HG02571 (cell line): Measurements from ENCODE around the gene AJAP1.

ENCODE experiments used
- ATAC-seq: cut with Tn5 transposase; IDR thresholded peaks from one replicate; pipeline ENCODE4 v1.9.1; 2021; ENCODE audit warnings: mild to moderate bottlenecking, moderate library complexity; ENCODE audit not compliant: unreplicated experiment

AJAP1 gene

GRCh38 chr1:4678066-4678717 is 23.8 kb downstream of the AJAP1 start:
- ATAC-seq, result no peak

DNA sequence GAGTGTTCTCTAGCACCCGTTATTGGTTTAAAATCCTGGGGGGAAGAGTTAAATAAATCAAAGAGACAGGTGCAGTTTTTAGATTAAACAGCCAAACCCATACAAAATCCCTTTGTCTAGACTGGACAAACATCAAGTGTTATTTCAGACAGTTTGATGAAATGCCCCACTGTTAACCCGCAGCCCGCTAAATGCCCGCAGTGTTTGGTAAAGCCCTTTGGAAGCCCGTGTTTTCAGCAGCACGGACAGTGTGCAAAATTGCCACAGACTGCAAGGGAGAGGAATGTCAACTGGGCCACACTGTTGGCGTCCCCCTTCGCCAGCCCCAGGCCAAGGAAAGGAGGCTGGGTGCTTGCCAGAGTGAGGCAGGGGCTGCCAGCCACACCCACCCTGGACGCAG is 26.6 kb downstream of the AJAP1 start:
- no peak for ATAC-seq

GRCh38 chr1:4682607-4683220 is 28.3 kb downstream of the AJAP1 start:
- ATAC-seq, result no peak

GRCh38 chr1:4684136-4684535 is 29.7 kb downstream of the AJAP1 start:
- no peak for ATAC-seq

DNA sequence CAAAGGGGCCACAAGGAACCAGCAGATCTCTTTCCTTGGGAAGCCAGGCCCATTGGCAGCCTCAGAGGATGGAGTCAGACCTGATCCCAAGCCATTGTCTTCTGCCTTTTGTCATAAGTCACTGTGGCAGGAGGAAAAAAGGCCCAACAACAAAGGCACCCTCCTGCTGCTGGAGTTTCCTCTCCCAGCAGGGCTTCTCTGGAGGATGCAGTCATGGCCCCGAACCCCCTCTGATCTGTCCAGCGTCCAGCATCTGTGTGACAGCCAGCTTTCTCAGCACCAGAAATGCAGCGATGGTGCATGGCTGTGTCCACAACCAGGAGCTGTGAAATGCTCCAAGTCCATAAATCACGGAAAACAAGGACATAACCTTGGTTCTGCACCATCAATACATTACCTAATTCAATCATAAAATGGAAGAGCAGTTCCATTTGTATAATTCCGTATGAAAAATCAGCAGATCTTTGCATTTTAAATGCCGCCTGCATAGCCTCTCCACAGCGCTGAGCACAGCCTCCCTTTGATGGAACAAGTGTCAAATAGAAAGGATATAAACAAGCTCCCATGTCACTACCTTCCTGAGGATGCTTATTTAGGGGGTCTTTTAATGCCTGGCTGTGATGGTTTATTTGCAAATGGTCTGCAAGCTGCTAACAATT is 30.6 kb downstream of the AJAP1 start:
- ATAC-seq, result no peak

- no peak for ATAC-seq
These were observed 31.1 kb downstream of the AJAP1 start for GRCh38 chr1:4685523-4685865.

GRCh38 chr1:4687943-4688342 is 33.5 kb downstream of the AJAP1 start:
- ATAC-seq, result no peak

- no peak for ATAC-seq
These were observed 35.0 kb downstream of the AJAP1 start for GRCh38 chr1:4689271-4689935.

- no peak for ATAC-seq
These were observed 35.7 kb downstream of the AJAP1 start for GRCh38 chr1:4689941-4690635.

- no peak for ATAC-seq
These were observed 36.7 kb downstream of the AJAP1 start for GRCh38 chr1:4690951-4691675.

- no peak for ATAC-seq
These were observed 37.5 kb downstream of the AJAP1 start for GRCh38 chr1:4691766-4692405.

GRCh38 chr1:4692437-4692836 is 38.0 kb downstream of the AJAP1 start:
- no peak for ATAC-seq

DNA sequence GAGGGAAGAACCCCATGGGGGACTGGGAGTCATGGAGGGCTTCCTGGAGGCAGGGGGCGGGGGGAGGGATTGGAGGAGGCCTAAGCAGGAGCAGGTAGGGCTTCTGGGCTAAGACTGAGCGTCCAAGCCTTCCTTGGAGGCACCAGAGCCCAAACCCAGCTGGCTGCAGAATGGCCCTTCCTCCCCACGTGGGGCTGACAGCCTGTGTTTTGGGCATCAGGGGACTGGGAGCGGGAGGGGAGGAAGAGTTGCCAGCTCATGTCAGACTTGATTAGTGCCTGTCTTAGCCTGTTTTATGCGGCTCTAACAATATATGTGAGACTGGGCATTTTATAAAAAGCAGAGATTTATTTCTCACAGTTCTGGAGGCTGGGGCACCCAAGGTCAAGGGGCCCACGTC is 38.9 kb downstream of the AJAP1 start:
- no peak for ATAC-seq

DNA sequence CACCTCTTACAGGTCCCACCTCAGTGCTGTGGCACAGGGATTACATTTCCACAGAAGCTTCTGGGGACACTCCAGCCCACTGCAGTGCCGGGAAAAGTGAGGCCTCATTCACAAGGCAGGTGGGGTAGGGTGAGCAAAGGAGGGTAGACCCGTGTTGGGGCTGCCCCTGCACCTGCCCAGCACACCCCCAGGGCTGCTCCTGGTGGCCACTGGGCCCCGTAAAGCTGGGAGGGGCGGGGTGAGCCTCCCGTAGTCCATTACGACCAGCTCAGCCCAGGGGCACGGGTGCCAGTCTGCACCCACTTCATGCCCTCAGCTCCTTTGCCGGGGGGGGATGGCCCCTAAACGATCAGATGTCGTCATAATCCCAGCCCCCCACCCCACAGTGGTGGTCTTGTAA is 39.5 kb downstream of the AJAP1 start:
- ATAC-seq, result no peak

- ATAC-seq, result no peak
These were observed 40.1 kb downstream of the AJAP1 start for GRCh38 chr1:4694492-4694891.

GRCh38 chr1:4695241-4695640 is 40.8 kb downstream of the AJAP1 start:
- no peak for ATAC-seq

- ATAC-seq, result no peak
These were observed 41.8 kb downstream of the AJAP1 start for GRCh38 chr1:4696161-4696745.

DNA sequence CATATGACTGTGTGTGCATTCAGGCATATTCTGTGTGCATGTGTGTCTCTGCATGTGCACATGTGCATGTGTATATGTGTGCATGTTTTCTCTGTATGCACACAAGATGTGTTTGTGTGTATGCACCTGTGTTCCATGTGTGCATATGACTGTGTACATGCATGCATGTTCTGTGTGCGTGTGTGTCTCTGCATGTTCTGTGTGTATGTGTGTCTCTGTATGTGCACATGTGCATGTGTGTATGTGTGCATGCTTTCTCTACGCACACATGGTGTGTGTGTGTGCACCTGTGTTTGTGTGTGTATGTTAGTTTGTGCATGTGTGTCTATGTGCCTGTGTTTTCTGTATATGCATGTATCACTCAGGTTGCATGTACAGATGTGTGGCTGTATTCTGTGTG is 42.3 kb downstream of the AJAP1 start:
- no peak for ATAC-seq

DNA sequence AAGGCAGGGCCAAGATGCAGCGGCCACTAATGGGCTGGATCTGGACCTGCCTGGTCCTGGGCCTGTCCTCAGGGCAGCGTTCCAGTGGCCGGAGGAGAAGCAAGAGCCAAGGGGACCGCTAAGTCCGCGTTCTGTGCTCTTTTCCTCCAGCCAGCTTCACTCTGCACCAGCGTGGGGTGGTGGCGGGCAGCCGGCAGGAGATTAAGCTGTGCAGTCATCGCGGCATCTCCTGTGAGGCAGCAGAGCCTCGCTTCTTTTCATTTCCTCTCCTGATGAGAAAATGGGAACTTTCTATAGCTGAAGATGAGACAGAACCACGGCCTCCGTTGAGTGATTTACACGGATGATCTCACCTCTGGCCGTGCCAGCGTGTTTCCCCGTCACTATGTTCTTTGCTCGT is 43.4 kb downstream of the AJAP1 start:
- no peak for ATAC-seq

DNA sequence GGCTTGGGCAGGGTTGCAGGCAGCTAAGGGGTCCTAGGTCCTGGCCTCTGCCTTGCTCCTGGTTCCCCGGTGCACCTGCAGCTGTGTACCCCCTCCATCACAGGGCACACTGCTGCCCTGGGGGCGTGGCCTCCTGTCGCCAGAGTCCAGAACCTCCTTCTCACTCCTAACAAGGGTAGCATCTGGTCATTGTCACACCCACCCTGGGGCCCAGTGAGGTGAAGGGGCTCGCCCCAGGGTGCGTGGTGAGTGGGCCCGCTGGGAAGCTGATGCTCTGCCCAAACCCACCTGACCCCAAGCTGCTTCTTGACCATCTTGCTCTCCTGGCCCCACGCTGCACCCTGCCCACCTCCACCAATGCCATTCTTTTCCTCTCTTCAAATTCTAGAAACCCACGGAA is 44.5 kb downstream of the AJAP1 start:
- ATAC-seq, result no peak
